T follicular helper cell (primary cell): ENCODE data around the gene ACOX3.
"Not testable (repeated sequence)": the region's sequence is repeated elsewhere in the genome, so short reads cannot be mapped to it uniquely, and the experiment has no call there.

ENCODE experiments used
- DNase-seq: peaks from one replicate; pipeline ENCODE4 v3.0.0-alpha.2; 2020; ENCODE audit warnings: low read depth

ACOX3 gene

DNA sequence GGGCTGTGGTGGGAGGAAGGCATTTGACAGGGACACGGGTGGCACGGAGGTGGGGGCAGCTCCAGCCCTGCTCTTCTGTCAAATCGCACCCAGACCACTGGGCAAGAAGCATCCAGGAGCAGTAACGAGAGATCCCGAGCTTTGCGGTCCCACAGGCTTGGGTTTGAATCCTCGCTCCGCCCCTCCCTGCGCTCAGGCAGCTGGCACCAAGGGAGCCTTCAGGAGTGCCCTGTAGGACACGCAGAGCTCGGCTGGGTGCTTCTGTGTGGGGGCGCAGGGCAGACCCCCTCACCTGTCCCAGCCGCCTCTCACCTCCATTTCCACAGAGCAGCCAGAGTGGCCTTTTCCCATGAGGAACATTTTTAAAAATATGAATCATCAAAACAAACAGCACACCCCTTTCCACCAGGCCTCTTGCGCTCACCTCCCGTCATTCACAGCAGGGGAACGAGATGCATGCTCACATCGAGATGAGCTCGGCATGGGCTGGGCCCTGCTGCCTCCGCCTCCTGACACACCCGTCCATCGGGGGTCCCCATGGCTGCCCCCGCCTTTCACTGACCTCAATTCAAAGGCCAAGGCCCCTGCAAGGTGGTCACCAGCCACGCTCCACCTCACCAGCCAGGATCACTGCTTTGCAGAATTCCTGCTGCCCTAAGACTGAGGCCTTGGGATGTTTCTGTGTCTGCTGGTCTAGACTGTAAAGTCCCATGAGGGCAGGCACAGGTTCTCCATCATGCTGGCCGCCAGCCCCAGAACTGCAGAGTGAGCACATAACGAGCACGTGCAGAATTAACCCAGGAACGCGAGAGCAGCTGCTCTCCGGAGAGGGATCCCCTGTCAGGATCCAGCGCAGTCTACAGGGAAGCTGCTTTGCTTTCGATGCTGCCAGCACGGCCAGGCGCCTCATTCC is 52.7 kb downstream of the ACOX3 start:
- DNase-seq, result no peak

DNA sequence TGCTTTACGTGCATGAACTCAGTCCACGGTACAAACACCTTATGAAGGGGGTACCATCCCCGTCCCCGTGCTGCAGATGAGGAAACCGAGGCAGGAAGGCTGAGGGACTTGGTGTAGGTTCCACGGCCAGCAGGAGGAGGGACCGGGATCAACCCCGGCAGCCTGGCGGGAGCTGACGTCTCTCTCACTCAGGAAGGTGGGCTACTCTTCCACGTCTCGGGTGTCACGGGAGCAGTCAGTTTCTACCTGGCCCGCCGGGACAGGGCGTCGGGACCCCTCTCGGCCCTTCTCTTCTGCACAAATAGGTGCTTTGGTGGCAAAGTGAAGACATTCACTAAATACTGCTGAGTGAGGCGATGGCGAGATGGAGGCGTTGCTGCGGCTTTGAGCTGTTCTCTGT is 53.3 kb downstream of the ACOX3 start:
- no peak for DNase-seq

DNA sequence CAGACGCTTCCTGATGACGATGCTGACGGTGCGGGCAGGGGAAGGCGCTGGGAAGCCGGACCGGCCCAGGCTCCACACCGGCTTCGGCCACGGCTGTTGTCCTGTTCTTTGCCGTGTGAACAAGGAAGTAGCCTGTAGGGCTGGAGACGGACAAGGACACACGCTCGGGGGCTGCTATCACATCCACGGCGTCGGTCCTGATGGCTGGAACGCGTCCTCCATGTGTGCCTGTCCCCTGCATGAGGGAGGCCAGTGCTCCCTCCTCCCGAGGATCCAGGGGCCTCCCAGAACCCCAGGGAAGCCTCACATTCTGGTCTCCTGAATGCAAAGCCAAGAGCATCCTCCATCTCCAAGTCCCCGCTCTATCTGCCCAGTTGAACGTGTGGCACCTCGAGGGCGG is 53.8 kb downstream of the ACOX3 start:
- DNase-seq, result no peak

DNA sequence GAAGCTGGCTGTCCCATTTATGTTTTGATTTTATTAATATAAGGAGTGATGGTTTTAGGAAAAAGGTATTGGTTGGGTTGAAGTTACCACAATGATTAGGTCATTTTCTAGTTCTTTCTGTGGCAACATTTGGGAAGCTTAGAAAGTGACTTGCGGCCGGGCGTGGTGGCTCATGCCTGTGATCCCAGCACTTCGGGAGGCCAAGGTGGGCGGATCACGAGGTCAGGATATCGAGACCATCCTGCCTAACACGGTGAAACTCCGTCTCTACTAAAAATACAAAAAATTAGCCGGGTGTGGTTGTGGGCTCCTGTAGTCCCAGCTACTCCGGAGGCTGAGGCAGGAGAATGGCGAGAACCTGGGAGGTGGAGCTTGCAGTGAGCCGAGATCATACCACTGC is 54.4 kb downstream of the ACOX3 start:
- DNase-seq, result not testable (repeated sequence)

DNA sequence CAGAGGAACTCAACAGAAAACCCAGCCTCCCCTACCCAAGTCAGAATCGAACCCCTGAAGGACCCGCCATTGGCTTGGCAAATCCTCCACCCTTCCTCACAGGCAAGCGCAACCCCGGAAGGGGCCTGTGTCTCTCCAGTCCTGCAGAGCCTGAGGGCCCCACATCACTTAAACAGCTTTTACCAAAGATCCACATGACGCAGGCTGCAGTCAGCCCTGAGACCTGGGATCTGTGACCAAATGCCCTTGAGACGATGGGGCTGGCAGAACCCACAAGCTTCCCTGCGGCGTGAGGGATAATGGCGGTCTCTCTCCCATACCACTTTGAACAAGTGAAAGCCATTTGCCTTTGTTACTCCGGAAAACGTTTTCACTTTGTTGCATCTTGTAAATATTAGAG is 54.9 kb downstream of the ACOX3 start:
- DNase-seq, result no peak

DNA sequence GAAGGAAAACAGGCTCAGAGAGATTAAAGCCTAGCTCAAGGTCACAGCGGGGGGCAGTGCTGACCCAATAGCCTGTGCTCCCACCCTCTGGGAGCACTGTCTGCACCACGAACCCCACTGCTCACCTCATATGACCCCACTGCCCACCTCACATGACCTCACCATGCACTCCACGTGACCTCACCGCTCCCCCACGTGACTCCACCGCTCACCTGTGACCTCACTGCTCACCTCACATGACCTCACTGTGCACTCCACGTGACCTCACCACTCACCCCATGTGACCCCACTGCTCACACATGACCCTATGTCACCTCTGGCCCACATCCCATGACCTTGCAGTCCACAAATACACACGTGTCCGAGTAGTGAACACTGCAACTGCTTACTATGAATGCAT is 55.4 kb downstream of the ACOX3 start:
- DNase-seq, result no peak

DNA sequence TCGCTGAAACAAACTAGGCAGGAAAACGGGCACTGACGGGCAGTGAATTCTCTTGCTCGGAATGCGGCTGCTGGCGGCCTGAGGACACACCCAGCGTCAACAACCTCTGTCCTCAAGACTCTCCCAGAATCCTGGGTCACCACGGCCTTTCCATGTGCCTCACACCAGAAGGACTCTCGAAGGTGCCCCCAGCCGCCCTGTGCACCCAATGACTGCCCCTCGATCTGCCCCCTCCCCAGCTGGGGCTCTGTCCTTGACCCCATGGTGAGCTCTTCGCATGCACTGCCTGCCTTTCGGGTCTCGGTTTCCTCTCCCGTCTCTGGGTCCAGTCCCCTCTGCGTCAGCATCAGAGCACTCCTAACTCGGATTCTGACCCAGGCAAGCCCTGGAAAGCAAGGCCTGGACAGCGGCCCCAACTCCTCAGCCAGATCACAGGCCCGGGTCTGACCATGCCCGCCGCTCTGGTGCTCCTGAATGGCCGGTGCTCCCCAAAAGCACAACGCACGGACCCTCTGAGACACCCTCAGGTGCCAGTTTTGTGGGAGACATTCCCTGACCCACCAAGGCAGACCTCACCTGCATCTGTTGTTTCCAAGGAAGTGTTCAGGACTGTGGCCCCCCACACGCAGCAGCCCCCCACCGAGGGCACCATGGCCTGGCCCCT is 56.0 kb downstream of the ACOX3 start:
- DNase-seq, result no peak

DNA sequence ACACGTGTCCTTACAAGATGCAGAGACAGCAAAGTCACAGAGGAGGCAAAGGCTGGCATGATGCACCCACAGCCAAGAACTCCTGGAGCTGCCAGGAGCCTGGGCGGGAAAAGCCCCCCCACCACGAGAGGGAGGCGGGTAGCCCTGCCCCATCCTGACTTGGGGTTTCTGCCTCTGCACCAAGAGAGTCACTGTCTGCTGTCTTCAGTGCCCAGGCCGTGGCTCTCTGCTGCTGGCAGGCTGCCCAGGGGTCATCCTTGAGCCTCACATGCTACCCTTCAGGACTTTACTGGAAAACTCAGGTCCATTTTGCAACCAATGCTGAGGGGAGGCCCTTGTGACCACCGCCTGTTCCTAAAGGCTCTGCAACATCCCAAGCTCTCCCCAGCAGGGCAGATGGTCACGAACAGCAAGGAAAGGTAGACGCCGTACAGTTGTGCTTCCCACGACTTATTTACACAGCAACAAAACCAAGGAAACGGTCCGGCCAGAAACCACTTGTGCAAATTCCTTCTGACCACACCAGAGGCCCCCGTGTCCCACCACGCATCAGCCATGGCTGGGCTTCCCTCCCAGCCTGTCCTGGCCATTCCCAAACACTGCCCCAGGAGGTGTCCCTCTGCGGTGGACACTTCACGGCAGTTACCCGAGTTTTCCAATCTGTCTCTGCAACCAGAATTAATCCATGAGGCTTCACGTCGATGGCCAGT is 56.9 kb downstream of the ACOX3 start:
- DNase-seq, result no peak

DNA sequence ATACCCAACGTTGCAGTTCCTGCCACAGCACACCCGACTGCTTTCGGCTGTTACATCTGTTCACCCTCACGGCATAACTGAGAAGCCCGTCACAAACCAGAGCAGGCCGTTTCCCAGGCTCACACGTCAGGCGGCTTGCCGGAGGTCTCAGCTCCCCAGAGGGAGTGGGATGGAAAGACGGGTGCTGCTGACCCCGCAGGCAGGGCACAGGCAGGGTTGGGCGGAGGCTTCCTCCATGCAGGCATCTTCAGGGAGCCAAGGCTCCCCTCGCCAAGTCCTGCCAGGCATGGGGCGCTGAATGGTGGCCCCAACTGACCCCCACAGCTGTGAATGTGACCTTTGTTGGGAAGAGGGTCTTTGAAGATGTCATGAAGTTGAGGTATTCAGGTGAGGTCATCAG is 57.5 kb downstream of the ACOX3 start:
- DNase-seq, result no peak

DNA sequence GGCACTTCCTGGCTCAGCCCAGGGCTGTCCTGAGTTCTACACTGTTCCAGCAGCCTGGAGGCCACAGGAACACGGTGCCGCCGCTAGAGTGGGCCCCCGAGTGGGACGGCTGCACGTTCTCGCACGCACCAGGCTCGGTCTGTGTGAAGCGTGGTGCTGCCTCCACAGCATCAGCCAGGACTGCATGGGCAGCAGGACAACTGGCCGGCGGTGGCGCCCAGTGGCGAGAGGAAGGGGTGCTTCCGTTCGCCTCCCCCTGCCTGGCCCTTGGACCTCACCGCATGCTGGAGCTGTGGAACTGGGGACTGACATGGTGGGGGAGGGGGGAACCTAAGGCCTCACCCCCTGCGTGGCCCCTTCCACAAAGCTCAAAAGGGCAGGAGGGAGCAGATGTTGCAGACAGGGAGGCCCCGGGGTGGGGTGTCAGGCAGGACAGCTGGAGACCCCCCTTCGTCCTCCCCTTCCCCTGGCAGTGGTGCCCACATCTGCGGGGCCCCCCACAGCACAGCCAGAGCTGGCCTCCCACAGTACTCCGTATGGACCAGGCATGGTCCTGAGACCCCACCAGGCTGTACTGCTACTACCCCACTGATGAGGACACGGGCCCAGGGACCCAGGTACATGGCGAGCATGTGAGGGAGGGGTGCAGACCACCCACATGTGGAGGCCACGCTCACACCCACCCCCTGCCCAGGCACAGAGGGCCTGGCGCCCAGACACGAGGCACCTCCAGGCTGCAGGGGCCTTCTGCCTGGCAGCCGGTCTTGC is 58.5 kb downstream of the ACOX3 start:
- DNase-seq, result no peak

DNA sequence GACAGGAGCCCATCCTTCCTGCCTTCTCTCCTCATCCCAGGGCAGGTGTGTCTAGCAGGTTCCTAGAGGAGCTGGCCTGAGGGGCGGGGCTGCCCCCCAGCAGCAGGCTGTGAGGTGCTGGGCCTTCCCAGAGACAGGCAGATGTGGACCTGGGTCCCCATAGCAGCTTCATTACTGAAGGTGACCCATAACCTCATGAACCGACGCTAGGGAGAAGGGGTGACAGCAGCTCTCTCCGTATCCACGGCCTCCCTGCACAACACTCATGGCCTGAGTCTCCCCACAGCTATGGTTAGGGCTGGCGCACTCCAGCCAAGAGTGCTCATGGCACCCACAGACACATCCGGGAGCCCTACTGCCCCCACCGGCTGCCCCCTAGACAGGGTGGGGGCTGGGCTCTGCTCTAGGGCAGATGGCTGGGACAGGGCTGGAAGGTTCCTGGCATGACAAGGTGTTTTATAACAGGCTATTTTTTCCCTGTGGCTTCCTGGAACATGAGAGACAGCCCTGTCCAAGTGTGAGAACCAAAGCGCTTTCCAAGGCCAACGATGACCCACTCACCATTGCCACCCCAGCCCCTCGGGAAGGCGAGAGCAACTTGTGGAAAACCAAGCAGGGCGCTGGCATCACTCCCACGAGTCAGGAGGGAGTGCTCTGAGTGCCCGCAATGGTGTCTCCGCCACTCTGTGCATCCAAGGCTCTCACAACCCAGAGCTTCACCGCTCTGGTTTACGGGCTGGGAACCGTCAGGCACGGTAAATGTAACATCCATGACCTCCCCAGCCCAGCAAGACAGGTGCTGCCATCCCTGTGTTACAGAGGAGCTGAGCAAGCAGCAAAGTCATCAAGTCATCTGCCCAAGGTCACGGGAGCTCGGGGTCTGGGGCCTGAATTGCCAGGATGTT is 59.8 kb downstream of the ACOX3 start:
- DNase-seq, result no peak

DNA sequence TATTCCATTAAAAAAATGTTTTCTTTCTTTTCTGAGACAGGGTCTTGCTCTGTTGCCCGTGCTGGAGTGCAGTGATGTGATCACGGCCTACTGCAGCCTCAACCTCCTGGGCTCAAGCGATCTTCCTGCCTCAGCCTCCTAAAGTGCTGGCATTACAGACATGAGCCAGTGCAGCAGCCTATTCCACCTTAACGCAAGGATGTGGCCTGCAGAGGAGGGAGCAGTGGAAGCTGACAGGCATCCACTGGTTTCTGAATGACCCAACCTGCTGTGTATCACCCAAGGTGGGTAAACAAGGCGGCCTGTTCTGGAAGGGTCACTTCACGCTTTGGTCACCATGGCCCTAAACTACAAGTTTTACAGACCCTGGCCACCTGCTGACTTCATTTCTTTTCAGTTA is 60.8 kb downstream of the ACOX3 start:
- DNase-seq, result no peak

DNA sequence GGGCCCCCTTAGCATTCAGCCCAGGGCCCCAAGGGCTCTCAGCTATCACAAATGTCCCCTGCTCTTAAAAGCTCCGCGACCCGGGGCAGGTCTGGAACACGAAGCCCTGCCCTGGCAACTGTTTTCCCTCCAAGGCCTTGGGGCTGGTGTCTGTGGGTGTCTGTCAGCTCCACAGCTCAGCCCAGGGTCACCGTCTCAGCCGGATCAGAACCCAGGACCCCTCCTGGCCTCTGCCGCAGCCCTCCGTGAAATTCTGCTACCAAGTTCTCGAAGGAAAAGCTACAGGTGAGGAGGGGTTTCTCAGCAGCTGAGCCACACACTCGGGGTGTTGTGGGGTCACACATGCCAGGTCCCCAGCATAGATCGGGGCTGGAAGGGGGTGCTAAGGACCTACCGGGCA is 61.2 kb downstream of the ACOX3 start:
- DNase-seq, result no peak

DNA sequence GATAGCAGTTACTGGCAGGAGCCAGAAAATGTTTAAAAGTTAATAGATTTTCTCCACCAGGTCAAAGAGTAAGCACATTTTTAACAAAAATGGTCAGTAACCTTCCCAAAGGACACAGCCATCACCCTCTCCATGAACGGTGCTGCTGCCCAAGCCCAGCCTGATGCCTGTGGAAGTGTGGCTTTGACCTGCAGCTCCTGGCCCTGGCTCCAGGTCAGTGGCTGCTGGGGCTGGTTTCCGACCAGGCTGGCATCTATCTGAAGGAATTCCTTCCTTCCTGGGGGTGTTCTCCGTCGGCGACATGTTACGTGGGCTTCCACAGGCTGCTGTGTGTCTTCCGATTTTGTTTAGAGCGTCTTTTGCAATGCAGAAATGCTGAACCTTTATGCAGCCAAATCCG is 61.7 kb downstream of the ACOX3 start:
- no peak for DNase-seq

DNA sequence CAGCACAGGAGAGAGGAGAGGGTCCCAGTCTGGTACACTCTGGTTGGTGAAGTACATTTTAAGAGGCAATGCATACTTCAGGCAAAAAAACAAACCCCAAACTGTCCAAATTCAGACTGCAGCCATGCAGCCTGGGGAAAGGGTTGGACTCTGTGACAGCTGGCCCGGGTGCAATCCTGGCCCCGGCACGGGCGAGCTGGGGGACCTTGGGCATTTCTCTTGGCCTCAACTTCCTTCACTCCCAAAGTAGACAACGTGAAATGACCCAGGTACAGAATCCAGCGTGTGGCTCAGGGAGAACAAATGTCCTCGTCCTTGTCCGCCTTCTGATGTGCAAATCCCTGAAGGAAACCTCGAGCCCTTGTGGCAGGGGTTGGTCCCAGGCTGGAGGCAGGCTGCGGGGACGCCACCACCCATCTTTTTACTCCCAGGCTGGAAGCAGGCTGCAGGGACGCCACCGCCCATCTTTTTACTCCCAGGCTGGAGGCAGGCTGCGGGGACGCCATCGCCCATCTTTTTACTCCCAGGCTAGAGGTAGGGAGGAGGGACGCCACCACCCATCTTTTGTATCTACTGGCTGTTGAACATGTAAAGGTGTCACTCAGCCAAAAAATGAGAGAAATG is 62.3 kb downstream of the ACOX3 start:
- DNase-seq, result no peak

DNA sequence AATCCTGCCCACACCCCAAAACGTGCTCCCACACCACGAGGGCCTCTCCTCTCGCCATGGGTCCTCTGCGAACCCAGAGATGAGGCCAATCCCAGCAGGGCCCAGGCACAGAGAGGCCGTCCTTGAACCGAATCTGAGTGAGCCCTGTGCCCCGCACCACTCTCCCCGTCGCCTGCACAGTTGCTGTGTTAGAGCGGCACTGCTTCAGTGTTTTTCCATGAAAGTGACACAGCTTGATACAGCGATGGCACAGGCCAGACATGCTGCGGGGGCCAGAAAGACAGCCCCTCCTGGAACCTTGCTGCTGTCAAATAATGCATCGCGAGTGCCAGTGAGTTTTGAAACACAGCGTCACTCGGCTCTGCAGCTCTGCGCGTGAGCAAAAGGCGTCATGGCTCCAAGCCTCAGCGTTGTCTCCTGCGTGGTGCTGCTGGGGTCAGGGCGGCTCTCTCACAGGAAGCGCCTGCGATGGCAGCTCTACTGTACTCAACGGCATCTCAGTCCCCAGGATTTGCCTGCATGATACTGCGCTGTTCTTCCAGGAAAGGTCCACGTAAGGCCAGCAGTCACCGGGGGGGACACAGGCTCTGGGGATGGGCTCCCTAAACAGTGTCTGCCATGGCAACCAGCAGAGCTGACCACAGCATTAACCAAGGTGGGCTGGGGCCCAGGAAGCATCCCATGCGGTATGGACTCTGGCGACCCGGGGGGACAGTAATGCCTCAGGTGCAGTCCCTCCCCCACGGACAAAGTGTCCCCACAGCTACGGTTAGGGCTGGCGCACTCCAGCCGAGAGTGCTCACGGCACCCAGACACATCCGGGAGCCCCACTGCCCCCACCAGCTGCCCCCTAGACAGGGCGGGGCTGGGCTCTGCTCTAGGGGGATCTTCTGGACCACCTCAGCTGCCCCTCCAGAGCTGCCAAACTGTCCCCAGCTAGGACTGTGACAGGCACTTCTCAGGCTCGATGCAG is 63.1 kb downstream of the ACOX3 start:
- no peak for DNase-seq

DNA sequence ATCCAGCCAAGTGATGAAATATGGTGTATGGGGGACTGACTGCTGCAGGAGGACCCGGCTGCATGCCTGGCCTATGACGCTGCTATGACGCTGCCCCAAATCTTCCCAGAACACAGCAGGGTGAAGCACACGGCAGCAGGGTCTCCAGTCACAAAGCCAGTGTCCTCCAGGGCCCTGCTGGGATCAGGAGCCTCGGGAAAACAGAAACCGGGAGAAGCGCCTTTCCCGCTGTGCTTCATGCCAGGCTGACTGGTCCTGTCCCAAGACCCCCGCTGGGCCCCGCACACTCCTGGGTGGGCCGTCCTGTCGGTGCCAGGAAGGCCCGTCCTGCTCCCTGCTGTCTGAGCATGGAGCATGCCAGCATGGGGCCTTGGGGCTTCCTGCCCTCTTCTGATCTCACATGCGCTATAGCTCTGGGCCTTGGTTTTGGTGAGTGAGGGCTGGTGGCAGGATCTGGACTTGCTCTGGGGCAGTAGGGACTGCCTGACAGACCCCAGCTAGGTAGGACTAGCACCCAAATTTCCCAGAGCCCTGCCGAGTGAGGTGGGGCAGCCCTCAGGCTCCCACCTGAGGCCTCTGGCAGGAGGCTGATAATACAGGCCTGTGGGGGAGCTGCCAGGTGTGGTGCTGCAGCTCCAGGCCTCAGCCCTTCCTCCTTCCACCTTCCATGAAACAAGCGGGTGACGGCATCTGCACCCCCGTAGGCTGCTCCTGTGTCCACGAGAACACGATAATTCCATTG is 64.0 kb downstream of the ACOX3 start:
- no peak for DNase-seq

DNA sequence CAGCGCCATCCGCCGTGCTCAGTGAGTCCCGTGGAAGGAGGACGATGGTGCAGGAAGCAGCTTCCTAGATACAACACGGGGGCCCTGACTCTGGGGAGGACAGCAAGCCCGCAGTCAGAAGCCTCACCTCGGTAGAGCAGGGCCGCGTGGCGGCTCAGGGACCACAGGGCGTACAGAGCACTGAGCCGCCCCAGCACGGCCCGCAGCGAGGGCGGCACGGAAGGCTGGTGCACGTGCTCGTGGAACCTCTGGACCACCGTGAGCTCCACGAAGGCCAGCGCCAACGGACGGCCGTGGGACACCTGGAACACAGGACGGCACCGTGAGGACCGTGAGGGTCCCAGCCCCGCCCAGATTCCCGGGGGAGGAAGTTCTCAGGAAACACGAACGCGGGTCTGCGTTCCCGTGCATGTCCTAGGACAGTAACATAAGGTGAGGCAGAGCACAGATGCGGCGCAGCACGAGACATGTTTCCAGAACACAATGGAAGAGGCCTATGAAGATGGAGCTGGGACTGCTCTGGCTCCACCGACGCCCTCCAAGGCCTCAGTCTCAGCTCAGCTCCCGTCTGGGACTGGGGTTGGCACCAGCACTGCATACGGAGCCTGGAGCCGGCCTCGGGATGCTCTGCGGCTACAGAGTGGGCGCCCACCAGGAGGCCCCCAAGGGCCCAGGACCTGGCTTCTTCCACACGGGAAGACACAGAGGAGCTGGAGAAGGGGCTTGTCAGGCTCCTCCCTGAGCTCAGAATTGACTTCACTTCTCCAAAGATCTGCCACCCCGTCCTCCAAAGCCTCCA is 65.5 kb downstream of the ACOX3 start:
- no peak for DNase-seq
